NCI-H2081 treated with DMSO at 0.1 percent for 48 hours (cell line): ENCODE data around the gene GAGE2A.
"Not testable (repeated sequence)": the region's sequence is repeated elsewhere in the genome, so short reads cannot be mapped to it uniquely, and the experiment has no call there.

Experiments
- DNase-seq: peaks from one replicate; lab custom pipeline; 2025; lab: John Stamatoyannopoulos, UW

Gene GAGE2A

GRCh38 chrX:49589196-49589595 is at the start of gene GAGE2A:
Gene GAGE2A (plus strand): TSS chrX:49589496. CDS start chrX:49590651, 1,155 bp downstream.
- DNase-seq = not testable (repeated sequence)

GRCh38 chrX:49541433-49541832 is 47.9 kb upstream of the GAGE2A start, which contains the start of gene GAGE12D:
Gene GAGE12D (plus strand): TSS chrX:49541733. CDS start chrX:49542888, 1,155 bp downstream.
- not testable (repeated sequence) for DNase-seq

GRCh38 chrX:49550989-49551388 is 38.3 kb upstream of the GAGE2A start, which contains the start of gene GAGE12E:
Gene GAGE12E (plus strand): TSS chrX:49551289. CDS start chrX:49552444, 1,155 bp downstream.
- DNase-seq = not testable (repeated sequence)

- DNase-seq = not testable (repeated sequence)
These were observed 28.8 kb upstream of the GAGE2A start, which contains the start of gene GAGE12F for GRCh38 chrX:49560542-49560941. Gene GAGE12F (plus strand): TSS chrX:49560842. CDS start chrX:49561997, 1,155 bp downstream.

- not testable (repeated sequence) for DNase-seq
These were observed 20.6 kb upstream of the GAGE2A start for GRCh38 chrX:49568728-49569127.

GRCh38 chrX:49569152-49569551 is 20.1 kb upstream of the GAGE2A start:
- not testable (repeated sequence) for DNase-seq

GRCh38 chrX:49570100-49570499 is 19.2 kb upstream of the GAGE2A start, which contains the start of gene GAGE12G:
Gene GAGE12G (plus strand): TSS chrX:49570400. CDS start chrX:49571555, 1,155 bp downstream.
- DNase-seq = not testable (repeated sequence)

GRCh38 chrX:49579649-49580048 is 9.6 kb upstream of the GAGE2A start, which contains the start of gene GAGE12H:
Gene GAGE12H (plus strand): TSS chrX:49579949. CDS start chrX:49581104, 1,155 bp downstream.
- DNase-seq = not testable (repeated sequence)

- DNase-seq = not testable (repeated sequence)
These were observed 628 bp downstream of the GAGE2A start for GRCh38 chrX:49589769-49590478.

- DNase-seq = not testable (repeated sequence)
These were observed 1.2 kb downstream of the GAGE2A start for GRCh38 chrX:49590488-49590887.

- not testable (repeated sequence) for DNase-seq
These were observed 9.4 kb downstream of the GAGE2A start, which contains the start of gene GAGE1 for GRCh38 chrX:49598720-49599119. Gene GAGE1 (plus strand): TSS chrX:49599020. CDS start chrX:49600175, 1,155 bp downstream.

- no peak for DNase-seq
These were observed 21.5 kb downstream of the GAGE2A start for GRCh38 chrX:49610718-49611310.

GRCh38 chrX:49618574-49618973 is 29.3 kb downstream of the GAGE2A start:
- DNase-seq = no peak

GRCh38 chrX:49627086-49627777 is 37.9 kb downstream of the GAGE2A start:
- no peak for DNase-seq

GRCh38 chrX:49644991-49645637 is 55.8 kb downstream of the GAGE2A start:
- DNase-seq = no peak
